Brain microvascular endothelial cell (primary cell): ENCODE results near the gene PLD6.

Experiments used
- DNase-seq: peaks from one replicate; pipeline ENCODE4 v3.0.0-alpha.2; 2020
- H3K27ac ChIP-seq: fragments of 250-450 bp; sonication (Bioruptor Pico); 2 replicates; pipeline ENCODE4 v1.5.1; 2020; ENCODE audit warnings: mild to moderate bottlenecking, moderate library complexity
- H3K27me3 ChIP-seq: fragments of 250-450 bp; sonication (Bioruptor Pico); replicated peaks from 2 replicates; pipeline ENCODE4 v1.5.1; 2020; ENCODE audit warnings: mild to moderate bottlenecking
- H3K36me3 ChIP-seq: fragments of 250-450 bp; sonication (Bioruptor Pico); replicated peaks from 2 replicates; pipeline ENCODE4 v1.5.1; 2020; ENCODE audit warnings: mild to moderate bottlenecking
- H3K4me3 ChIP-seq: 2 replicates; pipeline ENCODE4 v1.5.1; 2011; ENCODE audit warnings: low read depth, mild to moderate bottlenecking, control low read depth, low read length, moderate library complexity
- in situ Hi-C: cut with HindIII; loops from 2 replicates; pipeline ENCODE4 v1.10.0; 2017; ENCODE audit warnings: low sequenced_read_pairs, low pct_ligation_motif_present
- TF ChIP-seq, protein P1 (sequence below): IDR thresholded peaks from 2 replicates; pipeline ENCODE4 v1.5.1; 2011; ENCODE audit warnings: low read depth, mild to moderate bottlenecking, moderate library complexity, low read length, control low read depth, inconsistent platforms; ENCODE audit errors: missing control alignments

PLD6 gene

DNA sequence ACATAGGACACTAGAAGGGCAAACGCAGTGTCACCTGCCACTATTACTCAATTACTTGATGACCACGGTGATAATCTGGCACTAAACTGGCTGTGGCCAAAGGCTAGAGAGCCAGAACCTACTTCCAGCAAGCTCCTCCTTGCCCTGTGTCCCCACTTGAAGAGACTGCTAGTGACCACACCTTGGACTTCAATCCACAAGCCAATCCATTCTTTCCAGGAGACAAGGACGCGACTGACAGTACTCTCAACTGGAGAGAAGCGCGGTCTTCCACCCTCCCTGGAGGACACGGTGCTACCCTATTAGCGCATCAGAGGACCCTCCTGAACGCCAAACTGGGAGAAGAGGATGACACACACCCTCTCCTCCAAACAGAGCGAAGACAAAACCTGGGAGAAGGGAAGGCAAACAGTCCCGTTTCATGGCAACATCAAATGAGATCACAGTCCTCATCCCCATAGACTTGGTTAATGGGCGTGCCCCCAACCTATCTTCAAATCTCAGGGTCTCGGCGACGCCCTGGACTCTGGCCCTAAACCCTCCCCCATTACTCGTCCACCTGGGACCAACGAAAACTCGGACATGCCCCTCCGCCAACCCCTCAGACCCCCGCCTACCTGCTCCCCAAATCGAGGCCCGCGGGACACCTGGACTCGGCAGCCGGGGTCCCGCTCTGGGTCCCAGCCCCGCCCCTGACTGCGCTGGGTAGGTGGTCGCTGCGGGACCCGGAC is 30.3 kb upstream of the PLD6 start:
- H3K36me3 ChIP-seq, result peaks cover 11% of the 10 kb centered on the region
- DNase-seq, result peak; percentile 24
- peak overlapping the region; percentile 100 for H3K27ac ChIP-seq
- H3K4me3 ChIP-seq, result peak overlapping the region; percentile 99
- H3K27me3 ChIP-seq, result no peaks in the 10 kb centered on the region
- TF ChIP-seq, protein P1, sequence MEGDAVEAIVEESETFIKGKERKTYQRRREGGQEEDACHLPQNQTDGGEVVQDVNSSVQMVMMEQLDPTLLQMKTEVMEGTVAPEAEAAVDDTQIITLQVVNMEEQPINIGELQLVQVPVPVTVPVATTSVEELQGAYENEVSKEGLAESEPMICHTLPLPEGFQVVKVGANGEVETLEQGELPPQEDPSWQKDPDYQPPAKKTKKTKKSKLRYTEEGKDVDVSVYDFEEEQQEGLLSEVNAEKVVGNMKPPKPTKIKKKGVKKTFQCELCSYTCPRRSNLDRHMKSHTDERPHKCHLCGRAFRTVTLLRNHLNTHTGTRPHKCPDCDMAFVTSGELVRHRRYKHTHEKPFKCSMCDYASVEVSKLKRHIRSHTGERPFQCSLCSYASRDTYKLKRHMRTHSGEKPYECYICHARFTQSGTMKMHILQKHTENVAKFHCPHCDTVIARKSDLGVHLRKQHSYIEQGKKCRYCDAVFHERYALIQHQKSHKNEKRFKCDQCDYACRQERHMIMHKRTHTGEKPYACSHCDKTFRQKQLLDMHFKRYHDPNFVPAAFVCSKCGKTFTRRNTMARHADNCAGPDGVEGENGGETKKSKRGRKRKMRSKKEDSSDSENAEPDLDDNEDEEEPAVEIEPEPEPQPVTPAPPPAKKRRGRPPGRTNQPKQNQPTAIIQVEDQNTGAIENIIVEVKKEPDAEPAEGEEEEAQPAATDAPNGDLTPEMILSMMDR, result no peak
- in situ Hi-C loops, result no loop called here

DNA sequence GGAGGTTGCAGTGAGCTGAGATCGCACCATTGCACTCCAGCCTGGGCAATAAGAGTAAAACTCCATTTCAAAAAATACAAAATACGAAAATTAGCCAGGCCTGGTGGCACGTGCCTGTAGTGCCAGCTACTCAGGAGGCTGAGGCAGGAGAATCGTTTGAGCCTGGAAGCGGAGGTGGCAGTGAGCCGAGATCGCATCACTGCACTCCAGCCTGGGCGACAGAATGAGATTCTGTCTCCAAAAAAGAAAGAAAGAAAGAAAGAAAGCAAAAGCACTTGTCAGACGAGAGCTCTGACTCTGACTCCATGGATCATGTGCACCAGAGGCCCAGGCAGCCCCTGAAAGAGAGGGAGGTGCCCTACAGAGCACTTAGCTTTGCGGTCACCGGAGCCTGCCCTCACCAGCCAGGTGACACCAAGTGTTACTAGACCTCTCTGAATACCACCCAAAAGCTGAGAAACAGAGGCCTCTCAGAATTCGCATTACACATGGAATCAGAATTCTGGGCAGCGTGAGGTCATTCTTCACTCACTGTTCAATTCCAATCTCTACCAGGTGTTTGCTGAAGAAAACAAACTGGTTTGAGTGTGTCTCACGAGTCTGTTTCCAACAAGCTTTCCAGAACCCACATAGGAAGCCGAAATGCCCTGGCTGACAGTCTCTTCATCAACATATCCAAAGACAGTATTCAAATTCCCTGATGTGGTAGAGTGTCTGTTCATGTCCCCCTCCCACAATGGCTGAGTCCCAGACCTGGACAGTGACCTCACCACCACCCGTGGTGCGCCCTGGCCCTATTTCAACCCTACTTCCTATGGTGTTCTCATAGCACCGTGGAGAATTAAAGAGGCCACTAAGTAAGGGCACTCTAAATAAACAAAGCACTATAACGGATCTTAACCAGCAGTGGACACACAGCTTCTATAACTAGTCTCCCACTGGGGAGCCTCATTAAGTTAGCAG is 29.4 kb upstream of the PLD6 start:
- H3K27me3 ChIP-seq, result no peaks in the 10 kb centered on the region
- TF ChIP-seq, protein P1, result no peak
- in situ Hi-C loops, result no loop called here
- H3K27ac ChIP-seq, result peak overlapping the region; percentile 100
- DNase-seq, result peak; percentile 28
- H3K4me3 ChIP-seq, result peak overlapping the region; percentile 99
- H3K36me3 ChIP-seq, result peaks cover 18% of the 10 kb centered on the region

DNA sequence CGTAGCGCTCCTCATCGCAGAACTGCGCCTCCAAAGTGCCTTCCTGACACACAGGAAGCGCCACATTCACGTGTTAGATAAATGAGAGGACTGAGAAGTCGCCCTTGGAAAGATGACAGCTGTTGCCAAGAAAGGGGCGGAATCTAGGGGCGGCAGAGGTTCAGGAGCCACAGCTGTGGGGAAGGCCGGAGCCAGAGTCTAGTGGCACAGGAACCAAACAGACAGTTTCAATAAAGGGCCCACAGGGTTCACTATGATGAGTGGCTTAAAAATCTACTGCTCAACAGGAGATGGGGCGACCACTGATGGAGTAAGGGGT is 26.1 kb upstream of the PLD6 start:
- Histone ChIP-seq H3K36me3 (peaks cover 49% of the 10 kb centered on the region), H3K4me3 (no peak overlapping the region), H3K27me3 (no peaks in the 10 kb centered on the region)

DNA sequence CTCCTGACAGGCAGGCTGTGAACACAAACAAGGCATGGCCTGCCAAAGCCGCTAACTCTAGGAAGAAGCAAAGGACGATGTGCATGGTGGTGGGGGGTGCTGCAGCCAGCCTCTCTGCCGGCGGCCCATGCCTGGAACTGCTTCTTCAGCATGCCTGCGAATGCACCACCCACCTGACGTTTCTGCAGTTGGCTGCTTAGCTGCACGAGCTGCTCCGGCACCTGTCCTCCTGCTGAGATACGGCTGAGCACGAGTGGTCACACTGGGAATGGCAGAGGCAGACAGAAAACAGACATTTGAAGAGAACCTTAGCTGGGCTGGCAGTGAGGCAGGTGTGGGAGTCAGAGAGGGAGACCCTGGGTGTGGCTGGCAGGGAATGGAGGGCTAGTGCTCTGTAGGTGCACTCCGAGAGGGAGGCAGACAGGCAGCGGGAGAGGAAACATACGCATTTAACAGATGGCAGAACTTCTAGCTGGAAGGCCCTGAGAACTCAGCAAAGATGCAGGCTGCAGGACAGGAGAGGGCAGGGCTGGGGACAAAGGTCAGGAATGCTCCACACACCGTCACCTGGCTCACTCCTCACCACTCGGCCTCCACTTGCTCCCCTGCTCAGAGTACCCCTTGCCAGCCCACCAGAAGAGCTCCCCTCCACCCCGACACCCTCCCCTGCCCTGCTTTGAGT is 25.6 kb upstream of the PLD6 start:
- no peaks in the 10 kb centered on the region for H3K27me3 ChIP-seq
- DNase-seq, result no peak
- H3K4me3 ChIP-seq, result no peak overlapping the region
- no peak overlapping the region for H3K27ac ChIP-seq
- TF ChIP-seq, protein P1, result no peak
- in situ Hi-C loops, result no loop called here
- H3K36me3 ChIP-seq, result peaks cover 52% of the 10 kb centered on the region

More for the DNA sequence above, 26.1 kb upstream of the PLD6 start:
- TF ChIP-seq, protein P1, result no peak
- no peak for DNase-seq
- in situ Hi-C loops, result no loop called here
- H3K27ac ChIP-seq, result no peak overlapping the region

DNA sequence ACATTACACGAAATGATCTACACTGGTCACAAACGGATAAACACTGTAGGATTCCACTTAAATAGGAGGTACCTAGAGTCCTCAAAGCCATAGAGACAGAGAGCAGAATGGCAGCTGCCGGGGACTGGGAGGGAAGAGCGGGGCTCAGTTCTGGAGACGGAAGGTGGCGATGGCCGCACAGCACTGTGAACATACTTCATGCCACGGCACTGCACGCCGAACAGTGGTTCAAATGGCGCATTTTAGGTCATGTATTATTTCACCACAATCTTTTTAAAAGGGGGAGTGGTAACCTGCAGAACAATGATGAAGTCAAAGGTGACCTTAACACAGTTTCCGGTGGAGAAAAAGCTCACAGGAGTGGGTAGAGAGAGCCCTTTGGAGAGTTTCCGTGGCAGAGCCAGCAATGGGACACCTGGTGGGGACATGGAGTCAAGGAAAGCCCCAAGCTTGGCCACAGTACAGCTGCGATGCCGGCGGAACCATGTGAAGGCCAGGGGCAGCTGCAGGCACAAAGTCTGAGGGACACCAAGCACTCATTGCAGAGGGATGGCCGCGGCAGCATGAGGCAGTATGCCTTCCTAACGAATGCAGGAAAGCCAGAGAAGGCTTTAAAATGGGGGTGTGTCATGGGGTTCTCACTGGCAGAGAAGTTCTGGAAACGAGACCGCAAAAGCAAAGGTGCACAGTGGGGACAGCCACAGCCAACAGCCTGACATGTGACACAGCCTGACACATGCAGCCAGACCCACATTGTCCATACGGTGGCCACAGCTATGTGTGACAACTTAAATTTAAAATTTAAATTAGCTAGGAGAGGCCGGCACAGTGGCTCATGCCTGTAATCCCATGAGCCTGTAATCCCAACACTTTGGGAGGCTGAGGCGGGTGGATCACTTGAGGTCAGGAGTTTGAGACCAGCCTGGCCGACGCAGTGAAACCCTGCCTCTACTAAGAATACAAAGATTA is 23.6 kb upstream of the PLD6 start:
- Histone ChIP-seq H3K27ac (no peak overlapping the region), H3K4me3 (no peak overlapping the region), H3K27me3 (no peaks in the 10 kb centered on the region), H3K36me3 (peaks cover 70% of the 10 kb centered on the region)
- DNase-seq, result no peak
- in situ Hi-C loops, result no loop called here
- TF ChIP-seq, protein P1, result no peak
